ENCODE measurements around the gene VCX3A.
"Not testable (repeated sequence)": the region's sequence is repeated elsewhere in the genome, so short reads cannot be mapped to it uniquely, and the experiment has no call there.

The VCX3A gene

DNA sequence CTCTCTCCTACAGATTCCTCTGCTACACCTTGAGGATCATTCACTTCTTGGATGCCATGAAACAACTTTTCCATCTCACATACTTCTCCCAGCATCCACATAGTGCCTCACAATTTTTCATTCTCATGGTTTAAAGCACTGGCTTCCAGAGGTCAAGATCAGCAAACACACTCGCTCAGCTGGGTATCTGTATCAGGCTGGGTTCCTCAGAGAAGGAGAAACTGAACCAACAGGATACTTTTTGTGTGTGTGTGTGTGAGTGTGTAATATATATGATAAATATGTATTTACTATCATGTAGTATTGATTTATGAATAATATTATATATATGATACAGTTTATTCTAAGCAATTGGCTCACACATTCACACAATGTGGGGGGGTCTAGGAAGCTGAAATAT is at the start of gene VCX3A:
Gene VCX3A, minus strand, starts transcription at position 101 of the 400 bp plus-strand sequence. CDS start 621 bp downstream, outside the sequence.
- not testable (repeated sequence) for DNase-seq (ENCODE audit: low read depth, low spot score)

DNA sequence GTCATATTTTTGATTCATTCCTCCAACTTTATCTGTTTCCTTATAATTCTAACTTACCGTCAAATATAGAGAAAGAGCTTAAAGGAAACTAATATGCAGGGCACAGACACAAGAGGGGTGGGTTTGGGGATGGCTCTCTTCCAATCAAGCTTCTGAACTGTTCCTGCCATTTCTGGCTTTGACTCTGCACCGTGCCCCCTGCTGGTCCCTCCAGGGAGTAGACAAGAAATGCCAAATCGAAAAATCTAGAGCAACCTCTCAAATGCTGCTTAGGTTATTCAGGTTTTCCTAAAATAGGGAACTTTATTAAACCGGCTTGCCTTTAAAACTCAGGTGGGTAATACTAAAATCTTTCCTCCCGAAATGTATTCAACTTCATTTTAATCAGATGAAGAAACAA is 39.8 kb upstream of the VCX3A start:
- no peak for DNase-seq (ENCODE audit: low read depth, low spot score)

DNA sequence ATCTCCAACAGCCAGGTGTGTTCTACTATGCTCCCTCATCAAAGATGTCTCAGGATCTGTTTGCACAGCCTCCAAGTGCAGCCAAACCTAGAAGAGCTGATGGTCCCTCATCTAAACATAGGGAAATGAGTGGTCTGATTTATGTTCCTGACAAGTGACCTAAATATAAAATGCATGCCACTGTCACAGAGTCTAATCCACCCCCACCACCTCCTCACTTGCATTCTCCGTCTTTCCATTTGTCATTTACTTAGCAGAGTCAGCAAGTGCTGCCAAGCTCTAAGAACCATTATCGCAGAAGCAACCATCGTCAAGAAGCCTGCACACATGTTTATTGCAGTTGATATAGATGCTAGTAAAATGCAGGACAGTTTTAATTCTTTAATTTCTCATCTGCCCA is 33.1 kb upstream of the VCX3A start:
- DNase-seq (ENCODE audit: low read depth, low spot score): no peak

DNA sequence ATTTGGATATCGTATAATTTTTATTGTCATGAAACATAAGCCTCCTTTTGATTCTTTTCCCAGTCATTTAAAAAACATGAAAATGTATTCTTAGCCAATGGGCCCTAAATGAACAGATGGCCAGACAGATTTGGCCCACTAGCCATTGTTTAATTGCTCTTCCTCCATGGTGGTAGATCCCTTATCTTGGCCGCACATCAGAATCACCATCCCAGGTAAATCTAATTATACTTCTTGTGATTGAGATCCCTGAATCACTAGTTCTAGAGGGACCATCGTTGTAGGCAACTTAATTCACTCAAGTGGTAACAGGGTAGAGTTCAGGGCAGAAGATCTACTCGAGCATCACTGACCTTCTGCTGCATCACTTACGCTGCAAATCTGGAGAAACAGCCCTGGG is 24.1 kb upstream of the VCX3A start:
- no peak for DNase-seq (ENCODE audit: low read depth, low spot score)

DNA sequence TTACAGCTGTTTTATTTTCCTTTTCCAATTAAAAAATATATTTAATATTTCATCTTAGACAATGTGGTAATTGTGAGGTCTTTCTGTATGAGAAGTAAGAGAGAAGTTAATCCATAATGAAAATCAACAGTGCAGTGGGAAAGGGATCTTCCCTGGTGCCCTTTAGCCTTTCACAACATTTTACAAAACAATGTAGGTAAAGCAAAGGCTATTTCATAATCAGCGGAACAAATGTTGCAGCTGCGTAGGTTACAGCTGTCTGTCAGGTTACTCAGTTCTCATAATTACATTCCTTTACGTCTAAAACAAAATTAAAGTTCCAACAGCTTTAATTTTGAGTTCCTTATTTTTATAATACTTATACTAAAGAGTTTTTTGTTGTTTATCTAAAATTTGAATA is 22.8 kb upstream of the VCX3A start:
- DNase-seq (ENCODE audit: low read depth, low spot score): no peak

DNA sequence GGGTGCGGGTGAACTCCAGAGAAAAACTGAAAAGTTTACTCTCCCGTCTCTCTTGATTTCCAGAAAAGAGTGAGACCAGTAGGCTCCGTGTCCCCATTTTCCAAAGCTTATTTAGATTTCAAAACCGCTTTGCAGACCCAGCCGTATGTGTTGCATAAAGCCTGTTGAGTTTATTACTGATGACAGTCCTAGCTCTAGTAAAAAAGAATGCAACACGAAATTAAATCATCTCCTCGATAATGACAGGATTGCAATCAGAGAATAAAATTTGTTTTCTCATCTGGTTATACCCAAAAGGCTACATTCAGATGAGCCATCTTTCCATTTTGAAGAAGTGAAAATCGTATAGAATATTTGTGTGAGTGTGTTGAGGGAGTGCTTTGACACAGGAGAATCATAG is 16.1 kb upstream of the VCX3A start:
- DNase-seq (ENCODE audit: low read depth, low spot score): no peak

DNA sequence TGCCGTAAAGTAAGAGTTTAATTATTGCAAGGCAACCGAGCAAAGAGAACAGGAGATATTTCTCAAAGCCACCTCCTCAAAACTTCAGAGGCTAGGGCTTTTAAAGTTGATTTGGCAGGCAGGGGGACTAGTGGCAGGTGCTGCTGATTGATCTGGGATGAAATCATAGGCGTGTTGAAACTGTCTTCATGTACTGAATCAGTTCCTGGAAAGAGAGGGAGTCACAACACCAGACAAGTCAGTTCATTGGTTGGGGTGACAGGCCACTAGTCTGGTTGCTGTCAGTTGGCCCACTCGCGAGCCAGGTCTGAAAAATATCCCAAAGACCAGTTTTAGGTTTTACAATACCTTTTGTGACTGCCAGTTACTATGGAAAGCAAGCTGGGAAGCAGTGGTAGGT is 10.8 kb upstream of the VCX3A start:
- DNase-seq (ENCODE audit: low read depth, low spot score): no peak

DNA sequence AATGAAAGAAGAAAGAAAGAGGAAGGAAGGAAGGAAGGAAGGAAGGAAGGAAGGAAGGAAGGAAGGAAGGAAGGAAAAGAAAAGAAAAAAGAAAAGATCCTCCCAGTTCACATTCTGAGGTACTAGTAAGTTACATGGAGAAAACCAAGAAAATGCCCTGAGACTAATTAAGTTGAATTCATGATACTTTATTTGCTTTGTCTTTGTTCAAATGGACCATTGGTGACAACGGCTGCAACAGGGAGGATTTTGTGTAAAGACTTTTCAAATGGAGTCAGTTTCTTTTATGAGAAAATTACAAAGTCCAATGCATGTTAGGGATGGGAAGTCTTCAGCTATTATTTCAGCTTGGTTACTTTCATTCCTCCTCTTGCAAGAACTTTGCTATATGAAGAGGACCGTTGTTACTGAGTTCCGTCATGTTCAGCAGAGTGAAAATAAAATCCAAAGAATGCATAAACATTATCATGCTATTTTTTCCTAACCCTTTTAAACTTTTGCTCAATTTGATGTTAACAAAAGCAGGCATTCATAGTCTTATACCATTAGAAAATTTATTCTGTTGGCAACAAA is 8.3 kb downstream of the VCX3A start:
- DNase-seq (ENCODE audit: low read depth, low spot score): no peak

DNA sequence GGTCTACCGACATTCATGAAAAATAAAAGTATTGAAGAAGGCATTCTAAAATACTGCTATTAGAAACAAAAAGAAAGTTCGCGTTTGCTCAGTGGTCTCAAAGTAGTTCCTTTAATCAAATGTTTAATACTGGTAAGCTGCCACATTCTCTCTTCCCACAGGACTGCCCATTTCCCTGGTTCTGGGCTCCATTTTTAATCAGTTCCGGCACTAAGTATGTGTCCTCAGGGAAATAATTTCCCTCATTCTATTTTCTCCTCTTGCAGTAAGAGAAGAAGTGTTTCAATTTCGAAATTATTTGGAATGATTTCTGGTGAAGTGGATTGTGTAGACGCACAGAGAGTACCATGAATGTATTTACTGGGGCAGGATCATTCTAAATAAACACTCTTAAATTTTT is 17.5 kb downstream of the VCX3A start:
- DNase-seq (ENCODE audit: low read depth, low spot score): no peak

DNA sequence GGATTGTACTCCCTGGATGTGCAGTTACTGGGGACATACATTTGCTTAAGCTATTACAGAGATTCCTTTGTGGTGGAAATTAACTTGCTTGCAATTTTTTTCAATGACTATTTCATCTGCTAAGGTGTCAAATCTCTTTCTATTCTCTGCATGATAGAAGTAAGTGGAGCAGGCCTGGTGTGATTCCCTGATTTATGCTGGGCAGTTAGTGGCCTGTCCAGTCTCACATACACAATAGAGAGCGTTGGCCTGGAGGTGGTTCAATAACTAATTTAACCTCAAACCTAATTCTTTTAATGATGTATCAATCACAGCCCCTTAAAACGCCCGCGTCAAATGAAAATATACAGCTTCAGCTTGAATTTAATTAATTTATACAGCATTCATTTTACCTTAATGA is 28.5 kb downstream of the VCX3A start:
- no peak for DNase-seq (ENCODE audit: low read depth, low spot score)

DNA sequence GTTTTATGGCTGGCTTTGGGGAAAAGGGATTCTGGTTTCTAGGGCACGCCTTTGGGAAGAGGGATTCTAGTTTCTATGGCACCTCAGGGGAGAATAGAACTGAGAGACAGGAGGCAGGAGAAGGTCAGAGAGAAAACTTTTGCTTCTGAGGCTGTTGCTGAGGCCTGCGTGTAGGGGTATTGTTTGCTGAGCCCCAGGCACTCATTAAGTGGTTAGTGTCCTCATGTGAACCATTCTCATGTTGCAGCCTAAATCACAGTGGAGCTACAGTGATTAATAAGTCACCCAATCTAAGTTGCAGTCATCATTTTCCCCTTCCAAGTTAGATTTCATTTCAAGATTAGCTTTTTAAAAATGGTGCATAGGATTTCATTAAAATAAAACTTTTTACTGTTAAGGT is 29.0 kb downstream of the VCX3A start:
- no peak for DNase-seq (ENCODE audit: low read depth, low spot score)

DNA sequence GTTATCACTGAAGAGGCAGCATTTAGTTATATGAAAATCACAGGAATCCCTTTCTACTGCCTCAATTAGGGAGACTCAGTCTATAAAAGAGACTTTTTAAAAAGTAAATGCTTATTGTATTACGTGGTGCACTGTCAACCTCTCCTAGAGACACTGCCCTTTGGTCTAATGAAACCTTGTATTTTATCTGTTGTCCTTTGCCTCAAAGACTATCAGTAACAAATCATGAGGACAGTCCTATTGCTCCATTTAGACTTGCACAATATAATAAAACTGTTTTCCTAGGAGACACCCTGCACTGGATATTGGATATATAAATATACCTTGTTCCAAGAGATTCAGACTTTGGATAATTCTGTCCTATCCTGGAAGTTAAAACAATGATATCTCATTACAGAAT is 34.2 kb downstream of the VCX3A start:
- no peak for DNase-seq (ENCODE audit: low read depth, low spot score)

DNA sequence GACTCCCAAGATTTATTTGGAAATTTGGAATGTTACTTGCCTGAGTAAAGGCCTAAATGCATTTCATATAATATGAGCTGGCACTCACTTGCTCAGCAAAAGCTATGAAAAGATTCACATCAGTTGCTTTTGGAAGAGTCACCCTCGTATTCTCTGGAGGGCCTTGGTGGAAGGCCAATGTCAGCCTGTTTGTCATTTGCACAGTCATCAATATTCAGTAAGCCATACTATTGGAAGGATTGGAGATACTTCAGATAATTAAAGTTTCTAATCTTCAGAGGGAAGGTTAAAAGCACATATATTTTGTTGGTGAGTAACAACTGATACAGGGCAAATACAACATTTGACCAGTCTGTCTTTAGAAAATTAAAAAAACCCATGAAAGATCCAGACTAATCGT is 36.6 kb downstream of the VCX3A start:
- DNase-seq (ENCODE audit: low read depth, low spot score): no peak

All from activated naive CD8-positive, alpha-beta T cell treated with anti-CD3 and anti-CD28 coated beads, Interleukin-2, amount 50 U/mL, for 16 hours (primary cell).